HEK293 (cell line): ENCODE measurements around the gene SPIRE1.

Experiments used
- CTCF ChIA-PET: fragments of 350-600 bp; formaldehyde crosslinking; extraction: SDS; loops from one replicate; lab custom pipeline; 2021; ENCODE audit warnings: antibody characterized with exemption; lab: Yijun Ruan, JAX
- POLR2A ChIA-PET: fragments of 300-600 bp; formaldehyde crosslinking; extraction: SDS; loops from one replicate; lab custom pipeline; 2020; ENCODE audit warnings: antibody characterized with exemption, inconsistent platforms; lab: Yijun Ruan, JAX
- H3K27ac ChIP-seq: fragments of 200-500 bp; sonication (Bioruptor generic); 2 replicates; pipeline ENCODE4 v1.5.1; 2014; ENCODE audit warnings: low read depth, low read length, control low read depth, inconsistent platforms; ENCODE audit errors: extremely low read depth
- H3K36me3 ChIP-seq, 2 experiments: fragments of 200-500 bp in 1 of 2; sonication (Bioruptor generic) in 1 of 2; 1 replicate in 1 of 2; 2 replicates in 1 of 2; pipeline ENCODE4 v1.5.1; 2014 to 2017; ENCODE audit warnings: inconsistent platforms in 2 of 2, low read length in 2 of 2; ENCODE audit not compliant: control insufficient read depth in 2 of 2, insufficient read depth in 1 of 2
- H3K4me1 ChIP-seq: fragments of 200-500 bp; sonication (Bioruptor generic); 2 replicates; pipeline ENCODE4 v1.5.1; 2014; ENCODE audit warnings: mild to moderate bottlenecking, low read length, inconsistent platforms; ENCODE audit not compliant: control insufficient read depth, insufficient read depth
- H3K4me3 ChIP-seq: 2 replicates; pipeline ENCODE4 v1.5.1; 2011; ENCODE audit warnings: low read depth, mild to moderate bottlenecking, control low read depth, low read length, moderate library complexity
- H3K9me3 ChIP-seq: fragments of 200-500 bp; sonication (Bioruptor generic); 2 replicates; pipeline ENCODE4 v1.5.1; 2014; ENCODE audit warnings: low read depth, low read length, inconsistent platforms; ENCODE audit not compliant: control insufficient read depth, insufficient read depth
- EGR2 ChIP-seq: fragments of 450-650 bp; formaldehyde crosslinking; IDR thresholded peaks from 2 replicates; pipeline ENCODE4 v1.5.1; 2016; ENCODE audit warnings: low read depth, missing biosample characterization, missing genetic modification characterization
- MYNN ChIP-seq: fragments of 450-650 bp; formaldehyde crosslinking; IDR thresholded peaks from 2 replicates; pipeline ENCODE4 v1.5.1; 2016; ENCODE audit warnings: missing biosample characterization, missing genetic modification characterization, borderline replicate concordance
- MZF1 ChIP-seq: fragments of 450-650 bp; formaldehyde crosslinking; IDR thresholded peaks from 2 replicates; pipeline ENCODE4 v1.5.1; 2017; ENCODE audit warnings: missing biosample characterization, missing genetic modification characterization, borderline replicate concordance
- REPIN1 ChIP-seq: fragments of 450-650 bp; formaldehyde crosslinking; IDR thresholded peaks from 2 replicates; pipeline ENCODE4 v1.5.1; 2017; ENCODE audit warnings: missing biosample characterization, missing genetic modification characterization, low read depth
- ZFHX2 ChIP-seq: fragments of 450-650 bp; formaldehyde crosslinking; conservative IDR thresholded peaks from 2 replicates; pipeline ENCODE4 v1.5.1; 2016; ENCODE audit warnings: missing biosample characterization, missing genetic modification characterization
- ZNF184 ChIP-seq: fragments of 450-650 bp; IDR thresholded peaks from 2 replicates; pipeline ENCODE4 v1.5.1; 2018; ENCODE audit warnings: missing biosample characterization, mild to moderate bottlenecking, missing genetic modification characterization
- ZNF248 ChIP-seq: fragments of 450-650 bp; formaldehyde crosslinking; IDR thresholded peaks from 2 replicates; pipeline ENCODE4 v1.5.1; 2017; ENCODE audit warnings: missing biosample characterization, missing genetic modification characterization
- ZNF302 ChIP-seq: fragments of 450-650 bp; formaldehyde crosslinking; IDR thresholded peaks from 2 replicates; pipeline ENCODE4 v1.5.1; 2016; ENCODE audit warnings: missing biosample characterization, missing genetic modification characterization, low read depth
- ZNF341 ChIP-seq: fragments of 450-650 bp; formaldehyde crosslinking; IDR thresholded peaks from 2 replicates; pipeline ENCODE4; 2016; ENCODE audit warnings: low read depth, missing biosample characterization, missing genetic modification characterization
- ZNF549 ChIP-seq: fragments of 450-650 bp; IDR thresholded peaks from 2 replicates; pipeline ENCODE4 v1.5.1; 2018; ENCODE audit warnings: missing biosample characterization, missing genetic modification characterization, mild to moderate bottlenecking, inconsistent platforms, moderate library complexity
- ZNF571 ChIP-seq: fragments of 450-650 bp; formaldehyde crosslinking; IDR thresholded peaks from 2 replicates; pipeline ENCODE4 v1.5.0; 2017; ENCODE audit warnings: missing biosample characterization, missing genetic modification characterization
- ZNF623 ChIP-seq: fragments of 450-650 bp; formaldehyde crosslinking; IDR thresholded peaks from 2 replicates; pipeline ENCODE4 v1.5.1; 2016; ENCODE audit warnings: missing biosample characterization, missing genetic modification characterization
- ZNF664 ChIP-seq: fragments of 450-650 bp; formaldehyde crosslinking; IDR thresholded peaks from 2 replicates; pipeline ENCODE4 v1.5.1; 2016; ENCODE audit warnings: missing biosample characterization, missing genetic modification characterization
- ZNF677 ChIP-seq: fragments of 450-650 bp; IDR thresholded peaks from 2 replicates; pipeline ENCODE4 v1.5.0; 2018; ENCODE audit warnings: missing biosample characterization, mild to moderate bottlenecking, missing genetic modification characterization, moderate library complexity
- ZNF791 ChIP-seq: fragments of 450-650 bp; formaldehyde crosslinking; IDR thresholded peaks from 2 replicates; pipeline ENCODE4 v1.5.1; 2016; ENCODE audit warnings: missing biosample characterization, missing genetic modification characterization
- ZSCAN16 ChIP-seq: fragments of 450-650 bp; formaldehyde crosslinking; IDR thresholded peaks from 2 replicates; pipeline ENCODE4 v1.5.1; 2016; ENCODE audit warnings: missing biosample characterization, missing genetic modification characterization
- TF ChIP-seq, protein P1 (sequence below): fragments of 450-650 bp; formaldehyde crosslinking; IDR thresholded peaks from 2 replicates; pipeline ENCODE4 v1.5.1; 2017; ENCODE audit warnings: missing biosample characterization, missing genetic modification characterization
- TF ChIP-seq, protein P2 (sequence below): fragments of 450-650 bp; formaldehyde crosslinking; IDR thresholded peaks from 2 replicates; pipeline ENCODE4 v1.5.1; 2016; ENCODE audit warnings: missing biosample characterization, missing genetic modification characterization
- TF ChIP-seq, protein P3 (sequence below): fragments of 450-650 bp; formaldehyde crosslinking; IDR thresholded peaks from 2 replicates; pipeline ENCODE4 v1.5.1; 2016; ENCODE audit warnings: missing biosample characterization, missing genetic modification characterization, low read depth

SPIRE1 gene

DNA sequence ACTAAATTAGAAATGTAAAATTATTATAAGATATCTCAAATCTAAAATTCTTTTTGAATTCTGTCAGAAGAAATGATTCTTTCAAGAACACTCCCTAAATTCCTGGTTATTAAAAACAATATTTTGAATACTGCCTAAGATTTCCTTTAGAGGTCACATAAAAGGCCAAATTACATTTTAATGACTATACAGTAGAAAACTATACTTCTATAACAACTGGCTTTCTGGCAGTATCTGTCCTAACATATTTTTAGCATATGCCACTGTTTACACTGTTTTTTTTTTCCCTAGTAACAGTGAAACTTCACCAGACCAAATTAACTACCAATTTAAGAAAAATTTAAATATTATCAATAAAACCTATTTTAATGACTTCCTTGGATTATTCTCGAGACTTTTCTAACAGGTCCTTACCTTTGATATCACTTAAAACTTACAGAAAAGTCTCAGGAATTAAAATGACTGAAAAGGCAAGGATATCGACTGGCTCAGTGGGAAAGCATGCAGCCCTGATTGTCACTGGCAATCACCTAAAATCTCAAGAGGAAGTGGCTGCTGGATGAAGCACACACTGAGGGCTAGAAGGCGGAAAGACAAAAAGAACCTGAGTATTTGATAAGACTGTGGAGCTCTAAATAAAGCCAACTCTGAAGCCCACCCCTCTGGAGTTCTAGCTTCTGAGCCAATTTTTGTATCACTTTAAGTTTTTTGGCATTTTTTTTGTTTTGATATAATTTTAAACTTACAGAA, 59.6 kb downstream of the SPIRE1 start:
- TF ChIP-seq, protein P1, sequence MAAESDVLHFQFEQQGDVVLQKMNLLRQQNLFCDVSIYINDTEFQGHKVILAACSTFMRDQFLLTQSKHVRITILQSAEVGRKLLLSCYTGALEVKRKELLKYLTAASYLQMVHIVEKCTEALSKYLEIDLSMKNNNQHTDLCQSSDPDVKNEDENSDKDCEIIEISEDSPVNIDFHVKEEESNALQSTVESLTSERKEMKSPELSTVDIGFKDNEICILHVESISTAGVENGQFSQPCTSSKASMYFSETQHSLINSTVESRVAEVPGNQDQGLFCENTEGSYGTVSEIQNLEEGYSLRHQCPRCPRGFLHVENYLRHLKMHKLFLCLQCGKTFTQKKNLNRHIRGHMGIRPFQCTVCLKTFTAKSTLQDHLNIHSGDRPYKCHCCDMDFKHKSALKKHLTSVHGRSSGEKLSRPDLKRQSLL = no peak
- TF ChIP-seq, protein P2, sequence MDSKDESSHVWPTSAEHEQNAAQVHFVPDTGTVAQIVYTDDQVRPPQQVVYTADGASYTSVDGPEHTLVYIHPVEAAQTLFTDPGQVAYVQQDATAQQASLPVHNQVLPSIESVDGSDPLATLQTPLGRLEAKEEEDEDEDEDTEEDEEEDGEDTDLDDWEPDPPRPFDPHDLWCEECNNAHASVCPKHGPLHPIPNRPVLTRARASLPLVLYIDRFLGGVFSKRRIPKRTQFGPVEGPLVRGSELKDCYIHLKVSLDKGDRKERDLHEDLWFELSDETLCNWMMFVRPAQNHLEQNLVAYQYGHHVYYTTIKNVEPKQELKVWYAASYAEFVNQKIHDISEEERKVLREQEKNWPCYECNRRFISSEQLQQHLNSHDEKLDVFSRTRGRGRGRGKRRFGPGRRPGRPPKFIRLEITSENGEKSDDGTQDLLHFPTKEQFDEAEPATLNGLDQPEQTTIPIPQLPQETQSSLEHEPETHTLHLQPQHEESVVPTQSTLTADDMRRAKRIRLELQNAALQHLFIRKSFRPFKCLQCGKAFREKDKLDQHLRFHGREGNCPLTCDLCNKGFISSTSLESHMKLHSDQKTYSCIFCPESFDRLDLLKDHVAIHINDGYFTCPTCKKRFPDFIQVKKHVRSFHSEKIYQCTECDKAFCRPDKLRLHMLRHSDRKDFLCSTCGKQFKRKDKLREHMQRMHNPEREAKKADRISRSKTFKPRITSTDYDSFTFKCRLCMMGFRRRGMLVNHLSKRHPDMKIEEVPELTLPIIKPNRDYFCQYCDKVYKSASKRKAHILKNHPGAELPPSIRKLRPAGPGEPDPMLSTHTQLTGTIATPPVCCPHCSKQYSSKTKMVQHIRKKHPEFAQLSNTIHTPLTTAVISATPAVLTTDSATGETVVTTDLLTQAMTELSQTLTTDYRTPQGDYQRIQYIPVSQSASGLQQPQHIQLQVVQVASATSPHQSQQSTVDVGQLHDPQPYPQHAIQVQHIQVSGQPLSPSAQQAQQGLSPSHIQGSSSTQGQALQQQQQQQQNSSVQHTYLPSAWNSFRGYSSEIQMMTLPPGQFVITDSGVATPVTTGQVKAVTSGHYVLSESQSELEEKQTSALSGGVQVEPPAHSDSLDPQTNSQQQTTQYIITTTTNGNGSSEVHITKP (tag by site-specific recombination) = no peak
- TF ChIP-seq, protein P3, sequence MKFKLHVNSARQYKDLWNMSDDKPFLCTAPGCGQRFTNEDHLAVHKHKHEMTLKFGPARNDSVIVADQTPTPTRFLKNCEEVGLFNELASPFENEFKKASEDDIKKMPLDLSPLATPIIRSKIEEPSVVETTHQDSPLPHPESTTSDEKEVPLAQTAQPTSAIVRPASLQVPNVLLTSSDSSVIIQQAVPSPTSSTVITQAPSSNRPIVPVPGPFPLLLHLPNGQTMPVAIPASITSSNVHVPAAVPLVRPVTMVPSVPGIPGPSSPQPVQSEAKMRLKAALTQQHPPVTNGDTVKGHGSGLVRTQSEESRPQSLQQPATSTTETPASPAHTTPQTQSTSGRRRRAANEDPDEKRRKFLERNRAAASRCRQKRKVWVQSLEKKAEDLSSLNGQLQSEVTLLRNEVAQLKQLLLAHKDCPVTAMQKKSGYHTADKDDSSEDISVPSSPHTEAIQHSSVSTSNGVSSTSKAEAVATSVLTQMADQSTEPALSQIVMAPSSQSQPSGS (tag by site-specific recombination) = no peak
- TF ChIP-seq MZF1 (no peak), ZNF623 (tag by site-specific recombination) (no peak), REPIN1 (tag by site-specific recombination) (no peak), ZNF184 (tag by site-specific recombination) (no peak), ZNF791 (tag by site-specific recombination) (no peak), ZNF341 (tag by site-specific recombination) (no peak), ZNF248 (tag by site-specific recombination) (no peak), ZNF549 (no peak), ZNF677 (tag by site-specific recombination) (no peak), ZSCAN16 (no peak), ZNF571 (tag by site-specific recombination) (no peak), MYNN (tag by site-specific recombination) (no peak)
- H3K4me1 ChIP-seq = peaks cover 6% of the 10 kb centered on the region; the same call in 1 of the 2 replicates
- POLR2A ChIA-PET = no interaction called here
- H3K27ac ChIP-seq = no peak overlapping the region
- H3K9me3 ChIP-seq = no peaks in the 10 kb centered on the region
- CTCF ChIA-PET = no interaction called here
- H3K36me3 ChIP-seq = no peaks in the 10 kb centered on the region; a peak in 1 of 3 replicates
- no peak overlapping the region for H3K4me3 ChIP-seq

DNA sequence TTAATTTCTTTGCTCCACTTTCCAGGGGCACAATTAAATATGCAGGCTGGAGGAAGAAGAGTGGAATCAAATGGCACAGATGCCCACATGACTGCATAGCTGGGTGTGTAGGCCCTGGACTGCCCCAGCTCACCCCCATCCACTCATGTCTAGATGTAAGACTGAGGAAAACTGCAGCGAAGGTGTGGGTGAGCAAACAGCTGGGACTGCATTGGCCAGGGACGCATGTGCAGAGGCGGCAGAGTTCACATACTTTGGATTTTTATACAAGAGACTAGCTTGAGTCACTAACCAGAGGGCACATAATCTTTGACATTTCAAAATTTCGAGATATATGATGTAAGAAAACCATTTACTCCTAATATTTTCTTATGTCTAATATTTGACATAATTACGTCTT, 60.1 kb downstream of the SPIRE1 start:
- Histone ChIP-seq H3K36me3 (no peaks in the 10 kb centered on the region; a peak in 1 of 3 replicates), H3K27ac (no peak overlapping the region), H3K4me1 (peaks cover 6% of the 10 kb centered on the region; the same call in 1 of the 2 replicates), H3K4me3 (no peak overlapping the region), H3K9me3 (no peaks in the 10 kb centered on the region)
- no peak for TF ChIP-seq ZNF302 (tag by site-specific recombination)
- TF ChIP-seq ZFHX2 (tag by site-specific recombination) = peak; percentile 94
- TF ChIP-seq EGR2 (tag by site-specific recombination) = peak; percentile 93
- no peak for TF ChIP-seq ZNF664
- TF ChIP-seq, protein P2 (tag by site-specific recombination) = no peak
- no peak for TF ChIP-seq ZNF677 (tag by site-specific recombination)
- POLR2A ChIA-PET = no interaction called here
- CTCF ChIA-PET = interaction anchor here (0.6 kb wide), 1 partner anchor 206 kb away, joined by 4 read pairs; no protein-coding TSS in a partner anchor
